Uterus (tissue), 4 donors: ENCODE measurements around the gene RNF123. TPM values are rescaled to one million over a fixed set of nuclear protein-coding genes. Genes with fewer than 3 reads are reported as not detected.
A peak's percentile ranks its signal among the peaks of the same experiment; 100 is the strongest.

Source experiments
- DNase-seq, 2 donors: peaks; one replicate each; pipeline ENCODE4 v3.0.0-alpha.2; 2019 to 2020
- H3K27ac ChIP-seq, 2 donors: fragments of 200-600 bp; sonication (generic); 1 replicate in 1 of 2; 2 replicates in 1 of 2; pipeline ENCODE4 v1.5.1; 2016 to 2018
- H3K27me3 ChIP-seq, 2 donors: fragments of 200-600 bp; sonication (generic); one replicate each; pipeline ENCODE4 v1.5.1; 2018 to 2019; ENCODE audit warnings: control low read depth in 1 of 2
- H3K36me3 ChIP-seq, 2 donors: fragments of 200-600 bp; sonication (generic); one replicate each; pipeline ENCODE4 v1.5.1; 2019; ENCODE audit warnings: control low read depth in 1 of 2
- H3K4me1 ChIP-seq, 2 donors: fragments of 200-600 bp; sonication (generic); one replicate each; pipeline ENCODE4 v1.5.1; 2018 to 2019; ENCODE audit warnings: control low read depth in 1 of 2
- H3K4me3 ChIP-seq, 2 donors: fragments of 200-600 bp; sonication (generic); 1 replicate in 1 of 2; 2 replicates in 1 of 2; pipeline ENCODE4 v1.5.1; 2018 to 2019; ENCODE audit warnings: mild to moderate bottlenecking in 1 of 2
- H3K9me3 ChIP-seq, 2 donors: fragments of 200-600 bp; sonication (generic); one replicate each; pipeline ENCODE4 v1.5.1; 2019; ENCODE audit warnings: control low read depth in 1 of 2
- CTCF ChIP-seq, 4 experiments: fragments of 200-600 bp in 2 of 4; fragments of 450-650 bp in 2 of 4; sonication (generic) in 2 of 4; IDR thresholded peaks; one replicate each; pipeline ENCODE4 v1.5.1; 2016 to 2019; ENCODE audit warnings: antibody characterized with exemption in 4 of 4, mild to moderate bottlenecking in 2 of 4, moderate library complexity in 1 of 4
- POLR2A ChIP-seq, 2 donors: fragments of 450-650 bp; IDR thresholded peaks; one replicate each; pipeline ENCODE4 v1.6.1; 2016; ENCODE audit warnings: antibody characterized with exemption in 2 of 2, mild to moderate bottlenecking in 1 of 2, moderate library complexity in 1 of 2
- intact Hi-C: fragments of 100-400 bp; cut with DNase I; formaldehyde crosslinking; loops from one replicate; pipeline ENCODE4 v1.15.1; 2023; ENCODE audit warnings: low total_unique reads
- total RNA-seq, 4 donors: library from RNA; depleted of rRNA in 3 of 4; stranded (reverse); fragments of >200 nt in 3 of 4; gene quantifications; one replicate each; pipeline versions ENCODE4 v1.1.0 to v1.2.4, GENCODE V29; 2014 to 2023
- donor health status: DM: yes; HTN: yes; CAD: no.

The RNF123 gene
- total RNA-seq, 4 donors from 2014 or later: 10.9 to 47.3 (median 25.3) TPM

DNA sequence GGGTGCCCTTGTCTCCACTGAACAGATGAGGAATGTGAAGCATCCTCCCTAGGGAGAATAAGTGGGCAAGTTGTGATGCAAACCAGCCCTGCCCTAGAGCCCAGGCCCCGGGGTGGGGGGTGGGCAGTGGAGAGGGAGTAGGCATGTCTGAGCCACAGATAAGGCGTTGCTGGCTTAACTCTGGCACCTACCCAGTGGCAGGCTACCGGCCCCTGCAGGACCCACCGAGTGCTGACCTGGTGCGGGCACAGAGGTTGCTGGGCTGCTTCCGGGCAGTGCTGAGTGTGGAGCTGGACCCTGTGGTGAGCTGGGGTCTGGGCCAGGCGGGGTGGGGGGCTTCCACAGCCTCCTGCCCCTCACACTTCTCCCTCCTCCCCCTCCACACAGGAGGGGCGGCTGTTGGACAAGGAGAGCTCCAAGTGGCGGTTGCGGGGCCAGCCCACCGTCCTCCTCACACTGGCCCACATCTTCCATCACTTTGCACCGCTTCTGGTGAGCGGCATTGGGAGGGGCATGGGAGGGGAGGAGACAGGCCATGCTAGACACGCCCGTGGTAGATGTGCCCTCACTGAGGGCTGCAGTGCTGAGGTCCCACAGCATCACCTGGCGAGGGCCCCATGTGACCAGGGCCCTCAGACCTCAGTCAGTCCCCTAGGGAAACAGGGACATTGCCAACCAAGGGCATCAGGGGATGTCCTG lies 10.1 kb downstream of the RNF123 start:
- Histone ChIP-seq H3K36me3 (no peaks in the 10 kb centered on the region), H3K4me1 (no peaks in the 10 kb centered on the region), H3K27ac (no peak overlapping the region), H3K9me3 (no peaks in the 10 kb centered on the region), H3K4me3 (no peak overlapping the region), H3K27me3 (no peaks in the 10 kb centered on the region)
- DNase-seq: no peak
- no peak for TF ChIP-seq POLR2A (IDR thresholded peaks at IDR 0.05)
- TF ChIP-seq CTCF (IDR thresholded peaks at IDR 0.05): no peak
- intact Hi-C loops: no loop called here

DNA sequence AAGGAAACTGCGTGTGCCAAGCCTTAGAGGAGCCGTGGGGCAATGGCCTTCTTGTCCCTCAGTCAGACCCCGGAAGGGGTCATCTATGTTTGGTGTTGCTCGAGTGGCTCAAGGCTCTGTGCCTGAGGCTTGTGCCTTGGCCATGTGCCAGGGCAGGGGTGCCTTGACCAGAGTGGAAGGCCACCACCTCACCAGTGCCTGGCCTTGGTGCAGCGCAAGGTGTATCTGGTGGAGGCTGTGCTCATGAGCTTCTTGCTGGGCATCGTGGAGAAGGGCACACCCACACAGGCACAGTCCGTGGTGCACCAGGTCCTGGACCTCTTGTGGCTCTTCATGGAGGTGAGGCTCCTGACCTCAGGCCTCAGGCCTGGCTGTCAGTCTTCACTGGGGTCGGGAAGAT lies 10.7 kb downstream of the RNF123 start:
- Histone ChIP-seq H3K4me3 (no peak overlapping the region), H3K27me3 (no peaks in the 10 kb centered on the region), H3K36me3 (no peaks in the 10 kb centered on the region), H3K9me3 (no peaks in the 10 kb centered on the region), H3K4me1 (no peaks in the 10 kb centered on the region), H3K27ac (no peak overlapping the region)
- TF ChIP-seq POLR2A (IDR thresholded peaks at IDR 0.05): no peak
- no peak for TF ChIP-seq CTCF (IDR thresholded peaks at IDR 0.05)
- intact Hi-C loops: loop anchor here (10.0 kb wide), 1 partner anchor 135 kb away; no protein-coding TSS in a partner anchor
- DNase-seq: no peak

DNA sequence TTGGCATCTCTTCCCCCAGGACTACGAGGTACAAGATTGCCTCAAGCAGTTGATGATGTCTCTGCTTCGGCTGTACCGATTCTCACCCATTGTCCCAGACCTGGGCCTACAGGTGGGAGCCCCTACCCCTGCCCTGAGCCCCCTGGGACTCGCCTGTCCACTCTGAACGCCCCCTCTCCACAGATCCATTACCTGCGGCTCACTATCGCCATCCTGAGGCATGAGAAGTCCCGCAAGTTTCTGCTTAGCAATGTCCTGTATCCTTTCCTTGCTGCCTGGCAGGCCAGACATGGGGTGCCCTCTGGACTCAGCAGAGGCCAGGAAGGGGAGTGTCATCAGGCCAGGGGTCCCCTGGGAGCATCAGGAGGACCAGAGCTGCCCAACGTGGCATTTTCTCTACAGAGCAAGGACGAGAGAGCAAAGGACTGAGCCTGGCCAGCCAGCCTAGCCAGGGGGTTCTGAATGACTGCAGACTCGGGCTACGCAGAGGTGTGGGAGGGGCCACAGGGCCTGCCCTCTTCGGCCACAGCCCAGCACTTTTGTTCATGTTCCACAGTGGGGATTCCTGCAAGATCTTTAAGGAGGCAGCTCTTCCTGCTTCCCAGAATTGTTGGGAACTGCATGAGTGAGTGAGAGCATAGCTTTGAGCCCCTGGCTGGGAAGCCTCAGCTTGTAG lies 11.2 kb downstream of the RNF123 start:
- H3K4me3 ChIP-seq: no peak overlapping the region
- DNase-seq: no peak
- no peaks in the 10 kb centered on the region for H3K36me3 ChIP-seq
- H3K4me1 ChIP-seq: no peaks in the 10 kb centered on the region
- intact Hi-C loops: loop anchor here (10.0 kb wide), 1 partner anchor 134 kb away; no protein-coding TSS in a partner anchor
- H3K9me3 ChIP-seq: no peaks in the 10 kb centered on the region
- H3K27me3 ChIP-seq: no peaks in the 10 kb centered on the region
- no peak overlapping the region for H3K27ac ChIP-seq
- TF ChIP-seq POLR2A (IDR thresholded peaks at IDR 0.05) (no peak), CTCF (IDR thresholded peaks at IDR 0.05) (no peak)

- TF ChIP-seq CTCF (IDR thresholded peaks at IDR 0.05): peak in 1 of 4 experiments; percentile 8
- TF ChIP-seq POLR2A (IDR thresholded peaks at IDR 0.05): no peak
These were observed 12.2 kb downstream of the RNF123 start for GRCh38 chr3:49701388-49702077.

More at GRCh38 chr3:49701388-49702077, 12.2 kb downstream of the RNF123 start:
- no peak for DNase-seq
- no peaks in the 10 kb centered on the region for H3K4me1 ChIP-seq
- no peak overlapping the region for H3K27ac ChIP-seq
- intact Hi-C loops: loop anchor here (10.0 kb wide), 1 partner anchor 133 kb away; no protein-coding TSS in a partner anchor
- no peak overlapping the region for H3K4me3 ChIP-seq
- H3K9me3 ChIP-seq: no peaks in the 10 kb centered on the region
- no peaks in the 10 kb centered on the region for H3K27me3 ChIP-seq
- H3K36me3 ChIP-seq: no peaks in the 10 kb centered on the region
